Measurements from ENCODE around the gene DLGAP3. TPM values are rescaled to one million over a fixed set of nuclear protein-coding genes. Genes with fewer than 3 reads are reported as not detected.

Gene DLGAP3
- total RNA-seq, 1 donor from 2014 or later: 0.18 TPM

DNA sequence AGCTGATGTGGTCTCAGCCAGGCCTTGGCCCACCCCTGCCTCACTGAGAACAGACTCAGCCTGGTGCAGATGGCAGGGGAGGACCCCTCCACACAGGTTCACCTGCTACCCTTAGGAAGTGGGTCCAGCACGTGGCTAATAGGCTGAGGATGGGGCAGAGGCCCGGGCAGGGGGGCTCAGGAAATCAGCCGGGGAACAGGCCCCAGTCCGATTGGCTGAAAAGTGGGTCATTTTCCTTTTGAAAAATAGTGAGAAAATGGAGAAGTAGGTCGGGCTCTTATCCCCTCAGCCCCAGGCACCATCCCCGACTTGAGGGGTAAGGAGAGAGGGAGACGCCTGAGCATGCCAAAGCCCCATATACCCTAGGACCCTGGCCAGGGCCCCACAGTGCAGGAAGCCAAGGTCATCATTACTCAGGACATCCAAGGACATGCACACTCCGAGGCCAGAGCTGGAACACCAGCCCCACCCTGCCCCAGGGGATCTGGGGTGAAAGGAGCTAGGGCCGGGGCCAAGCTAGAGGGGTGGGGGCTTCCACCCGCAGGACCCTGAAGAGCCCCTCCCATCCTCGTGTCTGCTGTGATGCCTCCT, 11.0 kb downstream of the DLGAP3 start:
- peaks cover 27% of the 10 kb centered on the region for H3K27me3 ChIP-seq (ENCODE audit: low read depth)
- intact Hi-C loops (cut with DNase I): no loop called here
- no peaks in the 10 kb centered on the region for H3K9me3 ChIP-seq
- TF ChIP-seq, protein P1, sequence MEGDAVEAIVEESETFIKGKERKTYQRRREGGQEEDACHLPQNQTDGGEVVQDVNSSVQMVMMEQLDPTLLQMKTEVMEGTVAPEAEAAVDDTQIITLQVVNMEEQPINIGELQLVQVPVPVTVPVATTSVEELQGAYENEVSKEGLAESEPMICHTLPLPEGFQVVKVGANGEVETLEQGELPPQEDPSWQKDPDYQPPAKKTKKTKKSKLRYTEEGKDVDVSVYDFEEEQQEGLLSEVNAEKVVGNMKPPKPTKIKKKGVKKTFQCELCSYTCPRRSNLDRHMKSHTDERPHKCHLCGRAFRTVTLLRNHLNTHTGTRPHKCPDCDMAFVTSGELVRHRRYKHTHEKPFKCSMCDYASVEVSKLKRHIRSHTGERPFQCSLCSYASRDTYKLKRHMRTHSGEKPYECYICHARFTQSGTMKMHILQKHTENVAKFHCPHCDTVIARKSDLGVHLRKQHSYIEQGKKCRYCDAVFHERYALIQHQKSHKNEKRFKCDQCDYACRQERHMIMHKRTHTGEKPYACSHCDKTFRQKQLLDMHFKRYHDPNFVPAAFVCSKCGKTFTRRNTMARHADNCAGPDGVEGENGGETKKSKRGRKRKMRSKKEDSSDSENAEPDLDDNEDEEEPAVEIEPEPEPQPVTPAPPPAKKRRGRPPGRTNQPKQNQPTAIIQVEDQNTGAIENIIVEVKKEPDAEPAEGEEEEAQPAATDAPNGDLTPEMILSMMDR (IDR thresholded peaks at IDR 0.05): no peak
- peak; percentile 11 to 13 for ATAC-seq
- H3K36me3 ChIP-seq: no peaks in the 10 kb centered on the region
- DNase-seq: no peak
- no peak overlapping the region for H3K4me3 ChIP-seq
- H3K4me1 ChIP-seq: no peaks in the 10 kb centered on the region
- H3K27ac ChIP-seq: no peak overlapping the region

DNA sequence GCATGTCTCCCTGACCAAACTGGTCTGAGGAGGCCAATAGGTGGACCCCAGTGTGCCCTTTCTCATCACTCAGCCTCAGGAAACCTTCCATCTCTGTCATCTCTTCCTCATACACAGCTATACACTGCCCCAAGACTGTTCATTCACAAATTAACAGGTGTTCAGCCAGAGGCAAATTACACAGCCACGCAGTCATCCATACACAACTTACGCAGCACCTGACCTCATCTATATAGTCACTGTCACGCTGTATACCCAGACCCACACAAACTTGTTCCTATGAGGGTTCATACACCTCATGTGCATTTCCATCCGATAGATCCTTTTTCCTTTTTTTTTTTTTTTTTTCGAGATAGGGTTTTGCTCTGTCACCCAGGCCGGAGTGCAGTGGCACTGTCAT, 12.4 kb downstream of the DLGAP3 start:
- no peak for ATAC-seq
- Histone ChIP-seq H3K9me3 (no peaks in the 10 kb centered on the region), H3K27ac (no peak overlapping the region), H3K4me1 (no peaks in the 10 kb centered on the region), H3K4me3 (no peak overlapping the region), H3K36me3 (no peaks in the 10 kb centered on the region), H3K27me3 (ENCODE audit: low read depth) (peaks cover 19% of the 10 kb centered on the region)
- TF ChIP-seq, protein P1 (IDR thresholded peaks at IDR 0.05): no peak
- no peak for DNase-seq
- intact Hi-C loops (cut with DNase I): no loop called here

DNA sequence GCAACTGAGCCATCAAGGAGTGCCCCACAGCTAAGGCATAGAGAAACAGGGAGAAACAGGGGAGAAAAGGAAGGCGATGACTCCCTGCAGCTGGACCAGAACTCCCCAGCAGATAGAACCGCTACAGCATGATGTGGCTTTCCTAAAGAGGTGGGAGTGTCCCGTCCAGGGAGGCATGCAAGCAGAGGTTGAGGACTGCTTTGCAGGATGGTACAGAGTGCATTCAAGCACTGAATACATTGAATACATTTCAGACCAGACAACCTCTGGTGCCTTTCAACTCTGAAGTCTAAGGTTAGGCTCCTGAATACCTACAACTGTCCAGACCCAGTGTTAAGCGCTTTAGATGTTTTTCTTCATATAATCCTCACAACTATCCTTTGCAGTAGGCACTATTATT, 13.3 kb downstream of the DLGAP3 start:
- Histone ChIP-seq H3K27ac (no peak overlapping the region), H3K36me3 (no peaks in the 10 kb centered on the region), H3K27me3 (ENCODE audit: low read depth) (peaks cover 12% of the 10 kb centered on the region), H3K4me3 (no peak overlapping the region), H3K9me3 (no peaks in the 10 kb centered on the region), H3K4me1 (no peaks in the 10 kb centered on the region)
- DNase-seq (no peak), ATAC-seq (no peak)
- intact Hi-C loops (cut with DNase I): no loop called here
- TF ChIP-seq, protein P1 (IDR thresholded peaks at IDR 0.05): no peak

DNA sequence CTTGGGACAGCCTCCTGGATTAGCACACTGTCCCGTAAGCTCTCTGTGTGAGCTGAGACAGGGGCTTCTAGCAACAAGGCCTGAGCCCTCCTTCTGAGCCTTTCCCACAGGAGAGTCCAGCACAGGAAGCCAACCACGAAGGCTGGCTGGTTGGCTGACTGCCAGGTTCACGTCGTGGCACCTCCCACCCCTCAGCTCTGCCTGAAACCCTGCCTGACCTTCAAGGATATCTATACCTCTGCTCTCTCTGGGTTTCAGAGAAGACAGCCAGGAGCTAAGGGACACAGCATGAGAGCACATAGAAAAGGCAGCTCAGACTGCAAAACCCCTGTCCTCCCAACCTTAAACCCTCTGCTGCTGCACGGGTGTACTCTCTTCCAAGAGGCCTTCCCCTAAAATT, 13.9 kb downstream of the DLGAP3 start:
- TF ChIP-seq, protein P1 (IDR thresholded peaks at IDR 0.05): no peak
- no peaks in the 10 kb centered on the region for H3K36me3 ChIP-seq
- no peak for ATAC-seq
- H3K4me1 ChIP-seq: no peaks in the 10 kb centered on the region
- peaks cover 12% of the 10 kb centered on the region for H3K27me3 ChIP-seq (ENCODE audit: low read depth)
- DNase-seq: no peak
- H3K4me3 ChIP-seq: no peak overlapping the region
- no peaks in the 10 kb centered on the region for H3K9me3 ChIP-seq
- H3K27ac ChIP-seq: no peak overlapping the region
- intact Hi-C loops (cut with DNase I): no loop called here

DNA sequence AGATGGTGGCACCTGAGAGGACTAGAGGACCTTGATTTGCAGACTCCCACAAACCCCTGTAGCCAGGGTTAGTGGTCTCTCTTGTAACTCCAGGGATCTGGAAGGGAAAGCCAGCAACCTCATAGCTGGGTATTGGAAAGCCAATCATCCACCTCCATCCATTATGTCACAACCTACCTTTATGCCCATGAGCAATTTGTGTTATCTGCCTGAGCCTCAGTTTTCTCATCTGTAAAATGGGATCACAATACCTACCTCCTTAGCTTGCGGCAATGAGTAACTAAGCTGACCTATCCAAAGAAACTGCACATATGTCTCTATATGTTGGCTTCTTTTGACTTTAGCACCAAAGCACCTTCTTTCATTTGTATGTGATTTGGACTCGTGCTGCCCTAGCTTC, 14.5 kb downstream of the DLGAP3 start:
- no peak for ATAC-seq
- intact Hi-C loops (cut with DNase I): no loop called here
- H3K36me3 ChIP-seq: no peaks in the 10 kb centered on the region
- no peak overlapping the region for H3K4me3 ChIP-seq
- no peaks in the 10 kb centered on the region for H3K9me3 ChIP-seq
- DNase-seq: no peak
- no peaks in the 10 kb centered on the region for H3K4me1 ChIP-seq
- H3K27me3 ChIP-seq (ENCODE audit: low read depth): peaks cover 12% of the 10 kb centered on the region
- TF ChIP-seq, protein P1 (IDR thresholded peaks at IDR 0.05): no peak
- H3K27ac ChIP-seq: no peak overlapping the region

Data from lower lobe of right lung (tissue), 2 donors.